GM20431 (cell line): ENCODE measurements around the gene STX18.
"Not testable (repeated sequence)": the region's sequence is repeated elsewhere in the genome, so short reads cannot be mapped to it uniquely, and the experiment has no call there.

Experiments used
- in situ Hi-C: fragments of 300-500 bp; cut with MseI, MboI; formaldehyde crosslinking; loops from one replicate; pipeline ENCODE4 v1.15.0; 2020; ENCODE audit warnings: low sequenced_read_pairs; ENCODE audit not compliant: unreplicated experiment

The STX18 gene

GRCh38 chr4:4486969-4487368, 54.9 kb downstream of the STX18 start:
- in situ Hi-C loops = loop anchor here (25.0 kb wide), 1 partner anchor 400 kb away; no protein-coding TSS in a partner anchor

- in situ Hi-C loops = loop anchor here (25.0 kb wide), 1 partner anchor 401 kb away; no protein-coding TSS in a partner anchor
These were observed 56.0 kb downstream of the STX18 start for GRCh38 chr4:4485806-4486205.

- in situ Hi-C loops = loop anchor here (25.0 kb wide), 1 partner anchor 406 kb away; no protein-coding TSS in a partner anchor
These were observed 60.4 kb downstream of the STX18 start for GRCh38 chr4:4481399-4481994.

GRCh38 chr4:4480685-4481398, 61.0 kb downstream of the STX18 start:
- in situ Hi-C loops = loop anchor here (25.0 kb wide), 1 partner anchor 406 kb away; no protein-coding TSS in a partner anchor

GRCh38 chr4:4480205-4480604, 61.6 kb downstream of the STX18 start:
- in situ Hi-C loops = loop anchor here (25.0 kb wide), 1 partner anchor 407 kb away; no protein-coding TSS in a partner anchor

- in situ Hi-C loops = loop anchor here (25.0 kb wide), 1 partner anchor 408 kb away; no protein-coding TSS in a partner anchor
These were observed 62.5 kb downstream of the STX18 start for GRCh38 chr4:4479366-4479765.

GRCh38 chr4:4477796-4478195, 64.1 kb downstream of the STX18 start:
- in situ Hi-C loops = loop anchor here (25.0 kb wide), 1 partner anchor 410 kb away; no protein-coding TSS in a partner anchor

GRCh38 chr4:4477391-4477790, 64.5 kb downstream of the STX18 start:
- in situ Hi-C loops = loop anchor here (25.0 kb wide), 1 partner anchor 410 kb away; no protein-coding TSS in a partner anchor

GRCh38 chr4:4474476-4474875, 67.4 kb downstream of the STX18 start:
- in situ Hi-C loops = no loop called here

- in situ Hi-C loops = no loop called here
These were observed 69.4 kb downstream of the STX18 start for GRCh38 chr4:4472344-4472958.

- in situ Hi-C loops = no loop called here
These were observed 70.7 kb downstream of the STX18 start for GRCh38 chr4:4471195-4471594.

GRCh38 chr4:4470208-4470607, 71.6 kb downstream of the STX18 start:
- in situ Hi-C loops = no loop called here

- in situ Hi-C loops = not testable (repeated sequence)
These were observed 76.6 kb downstream of the STX18 start for GRCh38 chr4:4465238-4465637.

GRCh38 chr4:4462970-4463369, 78.9 kb downstream of the STX18 start:
- in situ Hi-C loops = no loop called here

GRCh38 chr4:4461850-4462249, 80.0 kb downstream of the STX18 start:
- in situ Hi-C loops = no loop called here

GRCh38 chr4:4461178-4461577, 80.7 kb downstream of the STX18 start:
- in situ Hi-C loops = no loop called here

- in situ Hi-C loops = no loop called here
These were observed 81.1 kb downstream of the STX18 start for GRCh38 chr4:4460759-4461158.

- in situ Hi-C loops = no loop called here
These were observed 82.7 kb downstream of the STX18 start for GRCh38 chr4:4459181-4459580.

- in situ Hi-C loops = no loop called here
These were observed 83.9 kb downstream of the STX18 start for GRCh38 chr4:4457803-4458553.
